ENCODE data around the gene AGRN. TPM values are rescaled to one million over a fixed set of nuclear protein-coding genes. Genes with fewer than 3 reads are reported as not detected.
"Not testable (repeated sequence)": the region's sequence is repeated elsewhere in the genome, so short reads cannot be mapped to it uniquely, and the experiment has no call there.

Gene AGRN
- total RNA-seq: 27.6 and 29.2 TPM in 2 replicates

GRCh38 chr1:1020000-1020404 lies at the start of gene AGRN:
TSS of gene AGRN (plus strand) at chr1:1020120. CDS start at chr1:1020173, 53 bp downstream.
- peak within 1 kb of the TSS; percentile 66 for H3K4me3 Mint-ChIP-seq (ENCODE audit: low read depth)
- H3K9me3 Mint-ChIP-seq: no peaks in the 10 kb centered on the region
- intact Hi-C loops (cut with micrococcal nuclease): loop anchor here (5.0 to 10.0 kb wide), 2 partner anchors 42 to 185 kb away; partner anchors contain the start of gene TNFRSF18
- peaks cover 6% of the 10 kb centered on the region for H3K4me1 Mint-ChIP-seq (ENCODE audit: low read depth)
- no peak for DNase-seq (ENCODE audit: low spot score)
- H3K27me3 Mint-ChIP-seq (ENCODE audit: low read depth): peaks cover 17% of the 10 kb centered on the region
- H3K36me3 Mint-ChIP-seq (ENCODE audit: low read depth): peaks cover 3% of the 10 kb centered on the region
- no peak within 1 kb of the TSS for H3K27ac Mint-ChIP-seq

GRCh38 chr1:970242-970972 lies 49.5 kb upstream of the AGRN start:
- Mint-ChIP-seq H3K27ac (no peak overlapping the region), H3K27me3 (ENCODE audit: low read depth) (peaks cover 11% of the 10 kb centered on the region), H3K4me3 (ENCODE audit: low read depth) (no peak overlapping the region), H3K36me3 (ENCODE audit: low read depth) (peaks cover 2% of the 10 kb centered on the region), H3K4me1 (ENCODE audit: low read depth) (peaks cover 3% of the 10 kb centered on the region), H3K9me3 (no peaks in the 10 kb centered on the region)
- intact Hi-C loops (cut with micrococcal nuclease): no loop called here
- no peak for DNase-seq (ENCODE audit: low spot score)

GRCh38 chr1:970973-971730 lies 48.8 kb upstream of the AGRN start:
- Mint-ChIP-seq H3K4me1 (ENCODE audit: low read depth) (no peaks in the 10 kb centered on the region), H3K36me3 (ENCODE audit: low read depth) (no peaks in the 10 kb centered on the region), H3K27me3 (ENCODE audit: low read depth) (peaks cover 15% of the 10 kb centered on the region), H3K9me3 (no peaks in the 10 kb centered on the region), H3K4me3 (ENCODE audit: low read depth) (no peak overlapping the region), H3K27ac (no peak overlapping the region)
- intact Hi-C loops (cut with micrococcal nuclease): no loop called here
- no peak for DNase-seq (ENCODE audit: low spot score)

- no peak overlapping the region for H3K4me3 Mint-ChIP-seq (ENCODE audit: low read depth)
- no peak for DNase-seq (ENCODE audit: low spot score)
- H3K9me3 Mint-ChIP-seq: no peaks in the 10 kb centered on the region
- no peak overlapping the region for H3K27ac Mint-ChIP-seq
- H3K4me1 Mint-ChIP-seq (ENCODE audit: low read depth): no peaks in the 10 kb centered on the region
- intact Hi-C loops (cut with micrococcal nuclease): no loop called here
- peaks cover 15% of the 10 kb centered on the region for H3K27me3 Mint-ChIP-seq (ENCODE audit: low read depth)
- H3K36me3 Mint-ChIP-seq (ENCODE audit: low read depth): no peaks in the 10 kb centered on the region
Observed at GRCh38 chr1:971751-972506, 48.0 kb upstream of the AGRN start.

- peaks cover 15% of the 10 kb centered on the region for H3K27me3 Mint-ChIP-seq (ENCODE audit: low read depth)
- no peak overlapping the region for H3K27ac Mint-ChIP-seq
- no peak overlapping the region for H3K4me3 Mint-ChIP-seq (ENCODE audit: low read depth)
- no peaks in the 10 kb centered on the region for H3K36me3 Mint-ChIP-seq (ENCODE audit: low read depth)
- no peaks in the 10 kb centered on the region for H3K4me1 Mint-ChIP-seq (ENCODE audit: low read depth)
- H3K9me3 Mint-ChIP-seq: no peaks in the 10 kb centered on the region
- no peak for DNase-seq (ENCODE audit: low spot score)
- intact Hi-C loops (cut with micrococcal nuclease): no loop called here
Observed at GRCh38 chr1:972726-973458, 47.0 kb upstream of the AGRN start.

- H3K4me3 Mint-ChIP-seq (ENCODE audit: low read depth): no peak overlapping the region
- intact Hi-C loops (cut with micrococcal nuclease): no loop called here
- H3K27me3 Mint-ChIP-seq (ENCODE audit: low read depth): peaks cover 15% of the 10 kb centered on the region
- DNase-seq (ENCODE audit: low spot score): no peak
- no peaks in the 10 kb centered on the region for H3K9me3 Mint-ChIP-seq
- H3K4me1 Mint-ChIP-seq (ENCODE audit: low read depth): peaks cover 2% of the 10 kb centered on the region
- no peak overlapping the region for H3K27ac Mint-ChIP-seq
- H3K36me3 Mint-ChIP-seq (ENCODE audit: low read depth): no peaks in the 10 kb centered on the region
Observed at GRCh38 chr1:973459-974292, 46.2 kb upstream of the AGRN start.

GRCh38 chr1:974293-974640 lies 45.7 kb upstream of the AGRN start:
- H3K9me3 Mint-ChIP-seq: no peaks in the 10 kb centered on the region
- H3K27ac Mint-ChIP-seq: no peak overlapping the region
- H3K4me3 Mint-ChIP-seq (ENCODE audit: low read depth): no peak overlapping the region
- H3K4me1 Mint-ChIP-seq (ENCODE audit: low read depth): peaks cover 2% of the 10 kb centered on the region
- no peaks in the 10 kb centered on the region for H3K36me3 Mint-ChIP-seq (ENCODE audit: low read depth)
- DNase-seq (ENCODE audit: low spot score): no peak
- peaks cover 15% of the 10 kb centered on the region for H3K27me3 Mint-ChIP-seq (ENCODE audit: low read depth)
- intact Hi-C loops (cut with micrococcal nuclease): no loop called here

DNA sequence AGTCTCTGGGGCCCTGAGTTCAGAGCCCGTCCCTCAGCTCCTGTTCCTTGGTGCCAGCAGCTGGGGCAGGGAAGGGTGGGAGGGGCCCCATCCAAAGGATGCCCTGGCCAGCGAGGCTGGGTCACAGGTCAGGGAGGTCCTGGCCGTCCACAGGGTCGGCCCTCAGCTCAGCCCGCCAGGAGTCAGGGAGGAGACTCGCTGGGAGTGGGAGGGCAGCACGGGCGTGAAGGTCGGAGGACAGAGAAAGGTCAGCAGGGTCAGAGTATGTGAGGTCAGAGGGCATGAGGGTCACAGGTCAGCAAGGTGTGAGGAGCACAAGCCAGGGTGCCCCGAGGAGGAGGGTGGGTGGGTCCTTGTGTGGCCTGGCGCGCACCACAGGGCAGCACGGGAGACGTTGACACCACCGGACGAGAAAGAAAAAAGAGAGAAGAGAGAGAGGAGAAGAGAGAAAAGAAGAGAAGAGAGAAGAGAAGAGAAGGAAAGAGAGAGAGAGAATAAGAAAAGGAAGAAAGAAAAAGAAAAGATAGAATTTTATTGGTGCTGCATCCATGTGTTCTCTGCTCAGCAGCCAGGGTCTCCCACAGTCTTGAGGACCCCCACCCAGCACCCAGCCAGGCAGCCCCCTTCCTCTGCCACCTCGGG lies 45.1 kb upstream of the AGRN start:
- H3K36me3 Mint-ChIP-seq (ENCODE audit: low read depth): no peaks in the 10 kb centered on the region
- no peak overlapping the region for H3K27ac Mint-ChIP-seq
- no peak overlapping the region for H3K4me3 Mint-ChIP-seq (ENCODE audit: low read depth)
- H3K9me3 Mint-ChIP-seq: no peaks in the 10 kb centered on the region
- peaks cover 2% of the 10 kb centered on the region for H3K4me1 Mint-ChIP-seq (ENCODE audit: low read depth)
- H3K27me3 Mint-ChIP-seq (ENCODE audit: low read depth): peaks cover 10% of the 10 kb centered on the region
- no peak for DNase-seq (ENCODE audit: low spot score)
- intact Hi-C loops (cut with micrococcal nuclease): no loop called here

DNA sequence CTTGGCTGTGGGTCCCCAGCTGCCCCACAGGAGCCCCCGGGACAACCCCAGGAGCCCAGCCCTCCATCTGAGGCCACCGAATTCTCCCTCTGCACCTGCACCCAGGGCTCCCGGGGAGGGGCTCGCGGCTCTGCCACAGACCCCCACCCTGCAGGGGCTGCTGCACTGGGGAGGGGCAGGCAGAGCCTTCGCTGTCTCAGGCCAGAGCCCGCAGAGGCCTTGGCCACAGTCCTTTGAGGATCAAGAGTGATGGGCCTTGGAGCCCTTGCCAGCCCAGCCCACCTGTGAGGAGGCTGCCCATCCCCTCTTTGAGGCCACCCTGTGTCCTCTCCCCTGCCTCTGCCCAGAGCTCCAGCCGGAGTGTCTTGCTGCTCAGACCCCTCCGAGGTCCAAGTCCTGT lies 44.6 kb upstream of the AGRN start:
- Mint-ChIP-seq H3K27me3 (ENCODE audit: low read depth) (peaks cover 10% of the 10 kb centered on the region), H3K4me1 (ENCODE audit: low read depth) (peaks cover 2% of the 10 kb centered on the region), H3K27ac (no peak overlapping the region), H3K36me3 (ENCODE audit: low read depth) (no peaks in the 10 kb centered on the region), H3K4me3 (ENCODE audit: low read depth) (no peak overlapping the region), H3K9me3 (no peaks in the 10 kb centered on the region)
- intact Hi-C loops (cut with micrococcal nuclease): no loop called here
- DNase-seq (ENCODE audit: low spot score): no peak

DNA sequence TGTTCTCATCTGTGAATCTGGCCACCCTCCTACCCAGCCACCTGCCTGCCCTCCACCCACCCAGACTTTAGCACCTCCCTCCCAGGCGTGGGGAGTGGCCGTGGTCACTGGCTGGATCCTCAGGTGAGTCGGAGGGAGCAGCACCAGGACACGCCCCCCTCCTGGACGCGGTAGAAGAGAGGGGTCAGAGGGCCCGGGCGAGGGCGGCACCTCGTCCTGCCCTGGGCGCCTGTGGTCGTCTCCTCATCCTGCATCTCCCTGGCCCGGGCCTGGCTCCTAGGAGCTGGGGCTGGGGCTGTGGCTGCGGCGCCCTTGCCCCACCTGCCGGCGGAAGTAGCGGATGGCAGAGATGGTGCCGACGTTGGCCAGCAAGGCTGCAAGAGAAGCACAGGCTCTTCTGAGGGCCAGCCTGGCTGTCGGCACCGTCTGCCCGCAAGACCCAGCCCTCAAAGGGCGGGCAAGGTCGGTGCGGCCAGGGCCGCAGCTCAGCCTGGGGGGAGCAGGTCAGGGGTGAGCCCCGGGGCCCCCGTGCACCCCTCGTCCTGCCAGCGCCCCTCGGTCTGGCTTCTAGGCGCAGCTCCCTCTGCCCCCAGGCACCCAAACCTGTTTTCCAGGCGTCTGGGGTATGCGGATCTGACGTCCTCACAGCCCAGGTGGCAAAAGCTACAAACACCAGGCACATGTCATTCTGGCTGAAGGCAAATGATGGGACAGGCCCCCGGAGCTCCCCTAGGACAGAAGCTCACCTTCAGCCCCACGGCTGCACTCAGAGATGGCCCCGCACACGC lies 43.8 kb upstream of the AGRN start:
- Mint-ChIP-seq H3K27ac (no peak overlapping the region), H3K36me3 (ENCODE audit: low read depth) (no peaks in the 10 kb centered on the region), H3K4me3 (ENCODE audit: low read depth) (no peak overlapping the region), H3K27me3 (ENCODE audit: low read depth) (peaks cover 10% of the 10 kb centered on the region), H3K4me1 (ENCODE audit: low read depth) (peaks cover 2% of the 10 kb centered on the region), H3K9me3 (no peaks in the 10 kb centered on the region)
- DNase-seq (ENCODE audit: low spot score): peak; percentile 57
- intact Hi-C loops (cut with micrococcal nuclease): loop anchor here (1.0 kb wide), 1 partner anchor 70 kb away; no protein-coding TSS in a partner anchor

DNA sequence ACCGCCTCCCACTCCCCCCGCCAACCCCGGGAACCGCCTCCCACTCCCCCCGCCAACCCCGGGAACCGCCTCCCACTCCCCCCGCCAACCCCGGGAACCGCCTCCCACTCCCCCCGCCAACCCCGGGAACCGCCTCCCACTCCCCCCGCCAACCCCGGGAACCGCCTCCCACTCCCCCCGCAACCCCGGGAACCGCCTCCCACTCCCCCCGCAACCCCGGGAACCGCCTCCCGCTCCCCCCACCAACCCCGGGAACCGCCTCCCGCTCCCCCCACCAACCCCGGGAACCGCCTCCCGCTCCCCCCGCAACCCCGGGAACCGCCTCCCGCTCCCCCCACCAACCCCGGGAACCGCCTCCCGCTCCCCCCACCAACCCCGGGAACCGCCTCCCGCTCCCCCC lies 43.1 kb upstream of the AGRN start:
- H3K9me3 Mint-ChIP-seq: not testable (repeated sequence)

More for the DNA sequence above, 43.1 kb upstream of the AGRN start:
- not testable (repeated sequence) for H3K36me3 Mint-ChIP-seq (ENCODE audit: low read depth); H3K4me1 Mint-ChIP-seq (ENCODE audit: low read depth); H3K4me3 Mint-ChIP-seq (ENCODE audit: low read depth); DNase-seq (ENCODE audit: low spot score); H3K27ac Mint-ChIP-seq
- intact Hi-C loops (cut with micrococcal nuclease): loop anchor here (1.0 kb wide), 1 partner anchor 70 kb away; no protein-coding TSS in a partner anchor
- peaks cover 10% of the 10 kb centered on the region for H3K27me3 Mint-ChIP-seq (ENCODE audit: low read depth)
